CD4-positive, alpha-beta T cell treated with Interferon alpha-2 for 1 hour (primary cell): ENCODE data around the gene UBE2J2.
A peak's percentile ranks its signal among the peaks of the same experiment; 100 is the strongest.

Experiments
- DNase-seq, 2 donors: peaks; one replicate each; pipeline ENCODE4 v3.0.0-alpha.2; 2020 to 2022

The UBE2J2 gene

DNA sequence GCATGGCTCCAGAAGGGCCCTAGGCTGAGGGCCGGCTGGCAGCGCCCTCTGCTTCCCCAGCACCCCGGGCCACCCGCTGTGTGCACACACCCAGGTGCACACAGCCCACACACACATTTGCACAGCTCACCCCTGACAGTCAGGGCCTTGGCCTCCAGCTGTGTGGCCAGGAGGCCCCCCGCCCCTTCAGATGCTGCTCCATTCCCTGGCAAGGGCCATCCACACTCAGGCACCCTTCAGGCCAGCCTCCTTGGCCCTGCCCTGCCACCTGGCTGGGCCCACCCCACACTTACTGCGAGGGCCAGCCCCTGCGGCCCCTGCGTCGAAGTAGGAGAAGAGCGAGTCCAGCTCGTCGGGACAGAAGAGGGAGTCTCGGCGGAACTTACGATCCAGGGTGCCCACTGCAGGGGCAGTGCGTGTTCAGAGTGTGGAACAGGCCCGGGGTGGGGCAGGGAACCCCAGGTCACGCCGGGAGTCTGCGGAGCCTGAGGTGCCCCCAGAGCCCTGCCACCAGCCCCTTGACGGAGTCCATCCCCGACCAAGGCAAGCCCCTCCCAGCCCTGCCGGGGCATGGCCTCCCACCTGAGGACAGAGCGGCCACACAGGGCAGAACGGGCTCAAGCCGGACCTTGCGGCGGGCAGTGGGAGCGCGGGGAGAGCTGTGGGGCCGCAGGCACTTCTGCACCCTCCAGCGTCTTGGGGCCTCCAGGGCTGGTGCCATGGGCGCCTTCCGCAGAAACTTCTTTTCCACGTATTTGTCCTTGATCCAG is 21.7 kb upstream of the UBE2J2 start:
- no peak for DNase-seq

DNA sequence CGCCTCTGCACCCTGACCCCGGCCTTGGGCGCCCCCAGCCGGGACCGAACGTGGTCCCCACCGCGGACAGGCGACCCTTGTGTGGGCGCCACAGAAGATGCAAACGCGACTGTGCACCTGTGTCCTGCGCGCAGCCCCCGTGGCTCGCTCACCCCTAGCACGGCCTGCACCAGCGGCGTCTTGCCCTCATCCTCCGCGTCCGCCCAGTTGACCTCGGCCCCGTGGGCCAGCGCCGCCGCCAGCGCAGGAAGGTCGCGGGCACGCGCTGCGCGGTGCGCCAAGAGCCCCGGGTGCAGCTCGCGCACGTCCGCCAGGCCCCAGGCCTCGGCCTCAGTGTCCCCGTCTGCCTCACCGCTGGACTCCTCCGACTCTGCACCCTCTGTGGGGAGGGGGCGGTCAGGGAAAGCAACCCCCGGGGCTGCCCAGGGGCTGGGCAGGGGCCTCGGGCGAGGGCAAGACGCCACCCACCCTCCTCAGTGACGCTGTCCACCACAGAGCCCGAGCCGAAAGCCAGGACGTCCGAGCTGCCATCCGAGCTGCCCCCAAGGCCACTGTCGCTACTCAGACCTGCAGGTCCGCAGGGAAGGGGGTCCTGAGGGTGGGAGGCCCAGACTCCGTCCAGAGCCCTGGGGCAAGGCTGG is 20.7 kb upstream of the UBE2J2 start:
- DNase-seq: no peak

DNA sequence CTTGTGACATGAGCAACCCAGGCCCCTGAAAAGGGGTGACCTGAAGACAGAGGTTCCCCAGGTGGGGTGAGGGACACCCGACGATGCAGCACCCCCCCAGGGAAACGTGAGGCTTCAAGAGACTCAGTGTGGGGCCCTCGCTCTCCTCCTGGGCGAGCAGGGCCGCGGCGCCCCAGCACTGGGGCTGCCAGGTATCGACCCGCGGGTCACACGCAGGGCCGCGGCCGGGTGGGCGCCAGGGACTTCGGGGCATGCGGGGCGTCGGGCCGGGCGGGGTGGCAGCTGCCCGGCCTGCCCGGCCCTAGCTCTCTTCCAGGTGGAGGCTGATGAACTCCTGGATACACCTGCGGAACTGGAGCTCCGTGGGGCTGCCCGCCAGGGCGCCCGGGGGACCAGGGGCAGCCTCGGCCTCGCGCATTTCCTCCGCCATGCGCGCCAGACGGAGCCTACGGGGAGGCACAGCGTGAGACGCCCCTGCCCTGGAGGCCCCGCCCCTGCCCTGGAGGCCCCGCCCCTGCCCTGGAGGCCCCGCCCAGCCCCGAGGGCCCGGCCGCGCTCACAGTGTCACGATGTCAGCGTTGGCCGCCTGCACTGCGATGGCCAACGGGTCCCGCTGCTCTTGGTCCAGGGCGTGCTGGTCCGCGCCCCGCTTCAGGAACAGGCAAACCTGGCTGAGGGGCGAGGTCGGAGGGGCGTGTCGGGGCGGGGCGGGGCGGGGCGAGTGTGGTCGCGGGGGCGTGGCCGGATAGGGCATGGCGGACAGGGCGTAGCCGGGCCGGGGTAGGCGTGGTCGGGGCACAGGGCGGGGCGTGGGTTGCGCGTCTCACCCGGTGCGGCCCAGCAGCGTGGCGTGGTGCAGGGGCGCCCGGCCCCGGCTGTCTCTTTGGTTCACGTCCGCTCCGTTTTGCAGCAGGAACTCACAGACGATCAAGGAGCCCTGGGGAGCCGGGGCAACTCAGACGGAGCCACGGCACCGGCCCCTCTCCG is 19.9 kb upstream of the UBE2J2 start:
- no peak for DNase-seq

DNA sequence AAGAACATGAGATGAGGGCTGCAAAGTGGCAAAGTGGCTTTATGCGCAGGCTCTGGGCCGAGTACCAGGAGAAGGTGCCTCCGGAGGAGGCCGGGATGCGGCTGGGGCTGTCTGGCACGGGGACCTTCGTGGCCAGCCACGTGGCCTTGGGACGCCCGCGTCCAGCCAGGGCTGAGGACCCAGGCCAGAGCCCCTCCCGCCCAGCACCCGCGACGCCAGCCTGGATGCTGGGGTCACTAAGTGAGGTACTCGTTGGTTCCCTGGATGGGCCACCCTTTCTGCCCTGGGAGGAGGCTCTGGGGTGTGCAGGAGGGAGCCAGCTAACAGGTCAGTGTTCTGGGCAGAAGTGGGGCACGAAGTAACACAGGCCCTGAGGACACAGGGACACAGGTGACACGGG is 19.2 kb upstream of the UBE2J2 start:
- DNase-seq: no peak

DNA sequence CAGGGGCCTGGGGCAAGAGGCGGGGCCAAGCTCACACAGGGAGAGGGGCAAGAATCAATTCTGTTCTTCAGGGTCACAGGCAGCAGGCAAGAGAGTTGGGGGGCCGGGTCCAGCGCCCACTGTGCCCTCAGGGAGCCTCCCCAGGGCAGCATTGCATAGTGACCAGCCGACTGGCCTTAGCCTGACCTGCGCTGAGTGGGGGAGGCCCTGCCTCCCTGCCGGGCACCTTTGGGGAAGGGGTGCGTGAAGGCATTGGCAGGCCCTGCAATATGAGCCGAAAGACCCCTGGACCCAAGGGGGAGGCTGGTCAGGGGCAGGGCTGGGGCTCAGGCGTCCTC is 18.8 kb upstream of the UBE2J2 start:
- DNase-seq: no peak

DNA sequence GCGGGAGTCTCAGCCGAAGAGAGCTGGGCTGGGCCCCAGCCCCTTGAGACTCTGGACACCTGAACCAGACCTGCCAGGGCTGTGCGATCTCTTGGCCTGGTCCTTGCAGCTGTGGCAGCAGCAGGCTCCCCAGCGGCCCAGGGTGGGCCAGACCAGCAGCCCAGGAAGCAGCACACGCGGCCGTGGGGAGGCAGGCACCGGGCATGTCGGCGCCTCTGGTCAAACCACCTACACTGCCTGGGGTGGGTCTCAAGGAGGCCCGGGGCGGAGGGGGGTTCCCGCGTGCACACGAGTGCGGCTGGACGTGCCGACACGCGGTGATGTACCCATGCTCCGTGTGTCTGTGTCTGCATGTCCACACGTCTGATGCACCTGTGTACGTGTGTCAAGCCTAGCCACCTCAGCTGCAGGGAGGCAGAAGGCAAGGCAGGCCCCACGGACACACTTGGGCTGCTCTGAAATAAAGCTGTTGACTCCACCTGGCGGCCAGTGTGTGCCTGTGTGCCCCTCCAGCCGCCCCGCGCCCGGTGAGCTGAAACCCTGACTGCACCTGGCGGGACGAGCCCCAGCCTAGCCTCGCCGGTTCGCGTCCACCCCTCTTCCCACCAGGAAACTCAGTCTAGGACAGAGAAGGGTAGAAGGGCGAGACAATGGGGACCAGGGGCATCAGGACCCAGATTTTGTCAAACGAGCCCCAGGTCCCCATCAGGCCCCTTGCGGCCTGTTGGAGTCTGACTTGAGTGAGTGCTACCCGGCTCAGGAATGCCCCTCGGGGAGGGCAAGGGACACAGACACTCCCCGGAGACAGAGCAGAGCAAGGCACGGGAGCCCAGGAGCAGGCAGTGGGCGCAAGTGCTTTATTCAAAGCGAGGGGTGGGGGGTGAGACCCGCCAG is 18.1 kb upstream of the UBE2J2 start:
- peak; percentile 59 to 78 for DNase-seq

DNA sequence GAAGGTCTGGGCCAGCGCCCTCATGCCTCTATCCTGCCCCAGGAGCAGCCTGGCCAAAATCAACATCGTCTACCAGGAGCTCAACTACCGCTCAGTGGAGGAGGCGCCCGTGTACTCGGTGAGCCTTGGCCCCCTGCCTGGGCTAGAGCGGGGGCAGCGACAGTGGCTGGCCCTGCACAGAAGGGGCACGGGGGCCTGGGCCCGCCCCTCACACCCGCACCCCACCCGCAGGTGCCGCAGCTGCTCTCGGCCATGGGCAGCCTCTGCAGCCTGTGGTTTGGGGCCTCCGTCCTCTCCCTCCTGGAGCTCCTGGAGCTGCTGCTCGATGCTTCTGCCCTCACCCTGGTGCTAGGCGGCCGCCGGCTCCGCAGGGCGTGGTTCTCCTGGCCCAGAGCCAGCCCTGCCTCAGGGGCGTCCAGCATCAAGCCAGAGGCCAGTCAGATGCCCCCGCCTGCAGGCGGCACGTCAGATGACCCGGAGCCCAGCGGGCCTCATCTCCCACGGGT is 17.4 kb upstream of the UBE2J2 start:
- DNase-seq: no peak

DNA sequence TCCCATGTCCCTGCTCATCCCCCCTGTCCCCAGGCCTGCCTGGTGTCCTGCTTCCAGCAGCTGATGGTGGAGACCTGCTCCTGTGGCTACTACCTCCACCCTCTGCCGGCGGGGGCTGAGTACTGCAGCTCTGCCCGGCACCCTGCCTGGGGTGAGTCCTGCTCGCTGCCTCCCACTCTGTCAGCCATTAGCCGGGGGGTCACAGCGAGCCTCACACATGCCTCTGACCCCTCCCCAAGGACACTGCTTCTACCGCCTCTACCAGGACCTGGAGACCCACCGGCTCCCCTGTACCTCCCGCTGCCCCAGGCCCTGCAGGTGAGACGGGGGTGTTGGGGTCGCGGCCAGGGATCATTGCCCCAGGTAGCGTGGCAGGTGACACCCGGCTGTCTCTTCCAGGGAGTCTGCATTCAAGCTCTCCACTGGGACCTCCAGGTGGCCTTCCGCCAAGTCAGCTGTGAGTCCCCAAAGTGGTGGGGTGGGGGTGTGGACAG is 16.6 kb upstream of the UBE2J2 start:
- DNase-seq: peak; percentile 55 to 77

DNA sequence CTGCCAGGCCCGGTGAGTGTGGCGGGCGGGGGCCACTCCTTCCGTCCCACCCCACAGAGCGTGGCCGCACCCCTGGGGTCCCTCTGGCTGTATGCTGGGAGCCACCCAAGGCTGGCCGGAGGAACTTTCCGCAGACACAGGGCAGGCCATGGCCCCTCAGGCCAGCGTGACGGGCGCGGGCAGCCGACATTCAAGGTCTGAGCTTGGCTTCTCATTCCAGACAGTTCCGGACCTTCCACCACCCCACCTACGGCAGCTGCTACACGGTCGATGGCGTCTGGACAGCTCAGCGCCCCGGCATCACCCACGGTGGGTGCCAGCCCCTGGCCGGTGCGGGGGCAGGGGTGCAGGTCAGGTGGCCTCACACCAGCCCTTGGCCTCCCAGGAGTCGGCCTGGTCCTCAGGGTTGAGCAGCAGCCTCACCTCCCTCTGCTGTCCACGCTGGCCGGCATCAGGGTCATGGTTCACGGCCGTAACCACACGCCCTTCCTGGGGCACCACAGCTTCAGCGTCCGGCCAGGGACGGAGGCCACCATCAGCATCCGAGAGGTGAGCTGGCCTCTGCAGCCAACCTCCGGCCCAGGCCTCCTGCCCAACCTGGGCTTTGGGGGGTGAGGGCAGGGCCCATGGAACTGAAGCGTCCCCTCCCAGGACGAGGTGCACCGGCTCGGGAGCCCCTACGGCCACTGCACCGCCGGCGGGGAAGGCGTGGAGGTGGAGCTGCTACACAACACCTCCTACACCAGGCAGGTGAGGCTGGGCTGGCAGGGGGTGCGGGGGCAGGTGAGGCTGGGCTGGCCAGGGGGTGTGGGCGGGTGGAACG is 13.8 kb upstream of the UBE2J2 start:
- no peak for DNase-seq

DNA sequence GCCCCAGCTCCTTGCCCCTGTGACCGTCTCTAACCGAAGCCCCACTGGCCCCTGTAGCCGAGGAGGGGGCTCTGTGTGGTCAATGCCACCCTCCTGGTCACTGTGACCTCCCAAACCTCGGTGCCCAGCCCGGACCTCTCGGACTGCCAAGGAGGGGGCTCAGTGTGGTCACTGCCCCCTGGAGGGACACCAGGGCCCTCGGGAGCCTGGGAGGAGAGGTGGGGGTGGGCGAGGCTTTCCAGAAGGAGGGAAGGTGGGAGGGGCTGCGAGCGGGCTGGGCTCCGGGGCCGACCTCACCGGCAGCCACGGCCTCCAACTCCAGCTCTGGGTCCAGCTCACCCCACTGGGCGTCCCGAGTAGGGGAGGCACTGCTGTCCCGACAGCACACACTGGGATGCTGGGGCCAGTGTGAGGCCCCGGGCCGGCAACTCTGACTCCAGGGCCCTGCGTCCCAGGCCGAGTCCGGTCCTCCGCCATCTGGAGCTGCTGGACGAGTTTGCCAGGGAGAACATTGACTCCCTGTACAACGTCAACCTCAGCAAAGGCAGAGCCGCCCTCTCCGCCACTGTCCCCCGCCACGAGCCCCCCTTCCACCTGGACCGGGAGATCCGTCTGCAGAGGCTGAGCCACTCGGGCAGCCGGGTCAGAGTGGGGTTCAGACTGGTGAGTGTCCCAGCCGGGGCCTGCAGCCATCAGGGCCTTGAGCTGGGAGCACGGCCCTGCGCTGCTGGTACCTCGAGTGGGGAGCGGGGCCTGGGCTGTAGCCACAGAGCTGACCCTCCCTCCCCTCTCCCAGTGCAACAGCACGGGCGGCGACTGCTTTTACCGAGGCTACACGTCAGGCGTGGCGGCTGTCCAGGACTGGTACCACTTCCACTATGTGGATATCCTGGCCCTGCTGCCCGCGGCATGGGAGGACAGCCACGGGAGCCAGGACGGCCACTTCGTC is 12.9 kb upstream of the UBE2J2 start:
- no peak for DNase-seq

DNA sequence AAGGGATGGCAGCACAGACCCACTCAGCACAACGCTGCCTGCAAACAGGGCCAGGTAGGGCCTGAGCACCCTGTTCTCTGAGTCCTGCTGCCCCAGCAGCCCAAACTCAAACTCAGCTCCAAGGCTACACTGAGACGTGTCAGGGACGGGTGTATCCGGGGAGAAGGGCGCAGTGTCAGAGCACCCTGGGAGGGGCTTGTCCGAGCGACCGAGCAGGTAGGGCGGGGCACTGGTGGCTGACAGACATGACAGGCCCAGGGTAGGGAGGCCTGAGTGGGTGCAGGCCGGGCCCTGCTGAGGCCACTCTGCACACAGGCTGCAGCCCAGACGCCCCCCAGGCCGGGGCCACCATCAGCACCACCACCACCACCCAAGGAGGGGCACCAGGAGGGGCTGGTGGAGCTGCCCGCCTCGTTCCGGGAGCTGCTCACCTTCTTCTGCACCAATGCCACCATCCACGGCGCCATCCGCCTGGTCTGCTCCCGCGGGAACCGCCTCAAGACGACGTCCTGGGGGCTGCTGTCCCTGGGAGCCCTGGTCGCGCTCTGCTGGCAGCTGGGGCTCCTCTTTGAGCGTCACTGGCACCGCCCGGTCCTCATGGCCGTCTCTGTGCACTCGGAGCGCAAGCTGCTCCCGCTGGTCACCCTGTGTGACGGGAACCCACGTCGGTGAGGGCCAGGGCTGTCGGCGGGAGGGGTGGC is 12.1 kb upstream of the UBE2J2 start:
- no peak for DNase-seq

DNA sequence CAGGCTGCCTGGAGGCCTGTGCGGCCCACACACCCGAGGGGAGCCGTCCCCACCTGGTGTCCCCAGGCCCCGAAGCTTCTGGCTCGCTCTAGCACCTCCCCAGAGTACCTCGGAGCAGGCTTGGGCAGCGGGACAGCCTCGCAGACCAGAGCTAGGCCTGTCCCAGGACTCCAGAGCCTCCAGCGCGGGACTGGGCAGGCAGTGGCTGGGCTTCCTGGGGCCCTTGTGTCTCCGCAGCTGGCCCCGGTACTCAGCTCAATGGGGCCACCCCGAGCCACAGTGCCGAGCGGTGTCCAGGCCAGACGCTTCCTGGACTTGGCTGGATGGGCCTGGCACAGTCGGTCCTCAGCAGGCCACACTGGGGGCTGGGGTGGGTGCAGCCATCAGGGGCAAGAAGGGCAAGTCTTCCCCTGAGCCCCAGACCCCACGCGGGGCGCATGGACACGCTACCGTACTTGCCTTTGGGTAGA is 11.5 kb upstream of the UBE2J2 start:
- DNase-seq: no peak

DNA sequence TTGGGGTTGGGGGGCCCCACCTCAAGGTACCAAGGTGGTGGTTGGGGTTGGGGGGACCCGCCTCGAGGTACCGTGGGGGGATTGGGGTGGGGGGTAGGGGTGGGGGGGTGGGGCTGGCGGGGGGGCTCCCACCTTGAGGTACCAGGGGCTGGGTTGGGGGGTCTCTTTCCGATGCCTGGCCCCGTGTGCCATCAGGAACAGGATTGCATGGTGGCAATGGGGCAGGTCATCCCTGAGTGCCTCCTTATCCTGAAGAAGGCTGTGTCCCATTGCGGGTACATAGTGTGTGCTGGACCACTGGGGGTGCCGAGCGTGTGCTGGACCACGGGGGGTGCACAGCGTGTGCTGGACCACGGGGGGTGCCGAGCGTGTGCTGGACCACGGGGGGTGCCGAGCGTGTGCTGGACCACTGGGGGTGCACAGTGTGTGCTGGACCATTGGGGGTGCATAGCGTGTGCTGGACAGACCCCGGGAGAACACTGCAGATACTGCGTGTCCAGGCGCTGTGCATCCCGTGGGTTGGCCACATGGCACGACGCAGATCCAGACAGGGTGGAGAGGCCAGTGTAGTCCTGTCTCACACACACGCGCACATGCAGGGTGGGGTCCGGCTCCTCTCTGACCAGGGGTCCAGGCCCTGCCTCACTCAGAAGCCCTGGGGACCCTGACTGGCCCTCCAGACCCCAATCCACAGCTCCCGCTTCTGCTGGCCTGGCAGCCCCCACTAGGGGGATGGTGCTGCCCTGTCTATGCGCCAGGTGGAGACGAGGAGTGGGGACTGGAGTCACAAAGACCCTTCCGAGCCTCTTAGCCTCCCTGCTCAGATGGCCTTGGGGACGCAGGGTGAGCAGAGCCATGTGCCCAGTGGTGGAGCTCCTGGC is 10.8 kb upstream of the UBE2J2 start:
- DNase-seq: no peak

DNA sequence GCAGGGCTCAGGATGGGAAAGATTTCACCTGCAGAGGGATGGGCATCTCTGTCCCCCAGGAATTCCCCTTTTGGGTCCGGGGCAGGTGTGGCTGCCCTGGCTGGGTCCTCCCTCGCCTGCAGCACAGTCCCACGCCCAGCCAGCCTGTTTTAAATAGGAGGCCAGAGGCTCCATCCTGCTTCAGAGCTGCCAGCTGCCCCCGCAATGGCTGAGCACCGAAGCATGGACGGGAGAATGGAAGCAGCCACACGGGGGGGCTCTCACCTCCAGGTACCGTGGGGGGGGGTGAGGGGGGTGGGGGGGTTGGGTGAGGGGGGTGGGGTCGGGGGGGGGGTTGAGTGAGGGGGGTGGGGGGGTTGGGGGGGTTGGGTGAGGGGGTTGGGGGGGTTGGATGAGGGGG is 10.2 kb upstream of the UBE2J2 start:
- DNase-seq: no peak

DNA sequence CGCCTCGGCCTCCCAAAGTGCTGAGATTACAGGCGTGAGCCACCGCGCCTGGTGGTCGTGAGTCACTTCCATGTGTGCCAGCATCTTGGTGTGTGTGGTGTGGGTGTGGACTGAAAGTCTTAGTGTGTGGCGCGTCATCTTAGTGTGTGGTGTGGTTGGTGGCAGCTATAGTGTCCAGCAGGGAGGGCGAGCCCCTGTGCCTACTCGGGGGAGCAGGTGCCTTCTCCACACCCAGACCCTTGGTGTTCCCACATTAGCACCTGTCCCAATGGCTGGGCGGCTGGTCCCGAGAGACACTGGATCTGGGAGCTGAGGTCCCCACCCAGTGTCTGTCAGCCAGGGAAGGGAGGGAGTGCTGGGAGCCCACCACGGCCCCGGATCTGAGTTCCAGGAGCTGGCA is 9.3 kb upstream of the UBE2J2 start:
- DNase-seq: no peak

DNA sequence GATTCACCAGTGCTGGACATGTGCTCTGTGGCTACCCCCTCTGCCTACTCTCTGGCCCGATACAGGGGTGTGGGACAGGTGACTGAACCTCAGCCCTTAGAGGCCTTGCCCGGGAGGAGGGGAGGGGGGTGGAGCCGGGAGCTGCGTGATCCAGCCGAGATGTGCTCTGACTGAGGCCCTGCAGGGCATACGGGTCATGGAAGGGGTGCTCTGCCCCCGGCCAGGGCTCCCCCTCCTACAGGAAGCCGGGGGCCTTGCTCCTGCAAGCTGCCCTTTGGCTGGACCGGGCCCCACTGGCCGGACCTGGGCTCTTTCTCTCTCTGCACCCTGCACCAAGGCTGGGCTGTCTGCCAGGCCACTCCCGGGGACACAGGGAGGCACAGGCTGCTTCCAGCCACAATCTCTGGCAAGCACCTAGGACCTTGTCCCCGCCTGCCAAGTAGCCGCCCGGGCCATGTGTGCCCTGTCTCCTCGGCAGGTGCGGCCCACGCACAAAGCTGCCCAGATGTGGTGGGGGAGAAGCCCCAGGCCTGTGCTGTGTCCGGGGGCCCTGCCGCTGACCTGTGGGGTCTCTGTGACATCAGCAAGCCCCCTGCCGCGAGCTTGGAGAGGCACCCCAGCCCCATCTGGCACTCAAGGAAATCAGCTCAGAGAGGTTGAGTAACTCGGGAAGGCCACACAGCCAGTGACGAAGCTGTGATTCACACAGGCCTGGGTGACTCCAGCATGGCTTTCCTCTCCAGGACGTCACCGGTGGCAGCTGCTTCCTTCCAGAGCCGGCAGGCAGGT is 8.1 kb upstream of the UBE2J2 start:
- DNase-seq: no peak

DNA sequence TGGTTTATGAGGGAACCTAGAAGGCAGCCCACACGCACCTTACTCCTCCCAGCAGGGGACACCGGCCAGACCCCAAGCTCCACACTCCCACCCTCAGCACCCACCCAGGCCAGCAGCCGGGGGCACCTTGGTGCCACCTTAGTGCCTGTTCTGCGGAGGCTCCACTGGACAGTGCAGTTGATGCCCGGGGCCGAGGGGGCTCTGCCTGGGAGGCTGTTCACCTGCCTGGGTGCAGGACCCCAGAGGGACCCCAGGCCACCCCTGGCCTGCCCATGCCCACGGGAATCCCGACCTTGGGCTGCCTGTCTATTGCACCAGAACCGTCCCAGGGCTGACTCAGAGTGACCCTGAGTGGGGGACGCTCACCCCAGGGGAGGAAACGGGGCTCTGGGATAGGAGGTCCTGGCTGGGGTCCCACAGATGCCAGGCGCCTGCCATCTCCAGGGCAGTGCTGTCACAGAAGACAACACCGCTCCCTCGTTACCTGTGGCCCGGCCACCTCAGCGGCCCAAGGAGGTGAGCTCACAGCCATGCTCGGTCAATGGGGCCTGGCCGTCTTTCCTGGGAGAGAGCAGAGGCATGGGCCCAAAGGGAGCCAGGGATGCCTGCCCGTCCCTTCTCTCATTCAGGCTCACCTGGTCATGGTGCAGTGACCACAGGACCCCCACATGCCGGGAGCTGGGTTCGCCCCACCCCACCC is 7.3 kb upstream of the UBE2J2 start:
- DNase-seq: no peak
